Subcutaneous adipose tissue (tissue), 4 donors: ENCODE data around the gene GPR15. TPM values are rescaled to one million over a fixed set of nuclear protein-coding genes. Genes with fewer than 3 reads are reported as not detected.

Experiments used
- CTCF ChIP-seq: fragments of 450-650 bp; IDR thresholded peaks from one replicate; pipeline ENCODE4 v1.5.1; 2016; ENCODE audit warnings: low read depth, mild to moderate bottlenecking, control low read depth, antibody characterized with exemption, moderate library complexity
- total RNA-seq, 4 donors: library from RNA; depleted of rRNA; stranded (reverse); fragments of >200 nt; gene quantifications; one replicate each; pipeline ENCODE4 v1.1.0, GENCODE V29; 2016

GPR15 gene
- total RNA-seq, 4 donors from 2014 or later = 1.3 TPM; not detected in 3

GRCh38 chr3:98530676-98531075 lies 1.1 kb upstream of the GPR15 start:
- TF ChIP-seq CTCF = no peak

GRCh38 chr3:98532275-98532637 lies 478 bp downstream of the GPR15 start:
- TF ChIP-seq CTCF = no peak

GRCh38 chr3:98532709-98533571 lies 1.2 kb downstream of the GPR15 start:
- no peak for TF ChIP-seq CTCF

GRCh38 chr3:98534168-98534567 lies 2.4 kb downstream of the GPR15 start:
- no peak for TF ChIP-seq CTCF

GRCh38 chr3:98534734-98535133 lies 3.0 kb downstream of the GPR15 start:
- no peak for TF ChIP-seq CTCF

- no peak for TF ChIP-seq CTCF
Measured at GRCh38 chr3:98536456-98537017, 4.8 kb downstream of the GPR15 start.

GRCh38 chr3:98540346-98540745 lies 8.6 kb downstream of the GPR15 start:
- TF ChIP-seq CTCF = no peak
